ENCODE results near the gene ALG1L2.
"Not testable (repeated sequence)": the region's sequence is repeated elsewhere in the genome, so short reads cannot be mapped to it uniquely, and the experiment has no call there.

ALG1L2 gene

GRCh38 chr3:130136337-130136736 is 54.7 kb downstream of the ALG1L2 start:
- DNase-seq: not testable (repeated sequence)

GRCh38 chr3:130137685-130138084 is 56.1 kb downstream of the ALG1L2 start:
- DNase-seq: not testable (repeated sequence)

GRCh38 chr3:130138992-130139391 is 57.4 kb downstream of the ALG1L2 start:
- not testable (repeated sequence) for DNase-seq

- DNase-seq: not testable (repeated sequence)
Observed at GRCh38 chr3:130140756-130141155, 59.1 kb downstream of the ALG1L2 start.

- DNase-seq: not testable (repeated sequence)
Observed at GRCh38 chr3:130143648-130144327, 62.2 kb downstream of the ALG1L2 start.

- DNase-seq: not testable (repeated sequence)
Observed at GRCh38 chr3:130144328-130144650, 62.7 kb downstream of the ALG1L2 start.

- DNase-seq: not testable (repeated sequence)
Observed at GRCh38 chr3:130145456-130145855, 63.8 kb downstream of the ALG1L2 start.

GRCh38 chr3:130146465-130146864 is 64.8 kb downstream of the ALG1L2 start:
- DNase-seq: not testable (repeated sequence)
